ENCODE results near the gene NAA40.
A peak's percentile ranks its signal among the peaks of the same experiment; 100 is the strongest.

The NAA40 gene

DNA sequence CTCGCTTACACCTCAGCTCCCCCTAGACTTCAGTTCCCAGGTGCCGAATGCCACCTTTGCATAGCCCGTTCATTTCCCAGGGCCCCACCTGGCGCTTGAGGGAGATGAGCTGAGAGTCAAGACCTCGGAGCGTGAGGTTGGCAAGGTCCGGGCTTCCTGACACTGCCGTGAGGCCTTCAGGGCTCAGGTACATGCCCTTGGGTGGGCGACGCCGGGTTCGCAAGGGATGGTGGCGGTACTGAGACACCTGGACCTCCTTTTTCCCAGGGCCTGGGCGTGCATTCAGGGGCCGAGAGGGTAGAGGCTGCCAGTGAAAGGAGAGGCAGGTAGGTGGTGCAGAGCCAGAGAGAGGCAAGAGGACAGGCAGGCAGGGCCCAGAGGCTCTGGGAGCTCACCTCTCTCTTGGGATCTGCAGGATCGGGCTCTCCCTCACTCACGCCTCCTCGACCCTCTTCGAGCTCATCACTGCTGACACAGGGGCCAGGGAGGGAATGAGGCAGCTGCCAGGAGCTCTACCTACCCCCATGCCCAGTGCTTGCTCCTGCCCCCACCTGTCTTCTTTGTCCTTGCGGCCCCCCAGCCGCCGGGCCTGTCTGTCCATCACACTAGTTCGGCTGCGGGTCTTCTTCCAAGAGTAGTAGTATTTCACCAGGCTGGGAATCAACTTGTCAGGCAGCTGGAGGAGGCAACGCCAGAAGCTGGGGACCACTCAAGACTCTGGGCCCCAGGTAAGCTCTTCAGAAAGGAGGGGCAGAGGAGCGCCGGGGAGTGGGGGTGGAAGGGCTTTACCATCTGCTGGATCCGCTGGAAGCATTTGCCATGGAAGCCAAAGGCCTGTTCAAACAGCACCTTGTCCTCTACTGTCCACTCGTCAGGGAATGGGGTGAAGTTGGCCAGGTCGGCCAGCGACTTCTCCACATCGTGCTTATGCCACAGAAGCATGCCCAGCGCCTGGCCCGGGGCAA is 24.7 kb upstream of the NAA40 start:
- DNase-seq (ENCODE audit: low read depth), result no peak

DNA sequence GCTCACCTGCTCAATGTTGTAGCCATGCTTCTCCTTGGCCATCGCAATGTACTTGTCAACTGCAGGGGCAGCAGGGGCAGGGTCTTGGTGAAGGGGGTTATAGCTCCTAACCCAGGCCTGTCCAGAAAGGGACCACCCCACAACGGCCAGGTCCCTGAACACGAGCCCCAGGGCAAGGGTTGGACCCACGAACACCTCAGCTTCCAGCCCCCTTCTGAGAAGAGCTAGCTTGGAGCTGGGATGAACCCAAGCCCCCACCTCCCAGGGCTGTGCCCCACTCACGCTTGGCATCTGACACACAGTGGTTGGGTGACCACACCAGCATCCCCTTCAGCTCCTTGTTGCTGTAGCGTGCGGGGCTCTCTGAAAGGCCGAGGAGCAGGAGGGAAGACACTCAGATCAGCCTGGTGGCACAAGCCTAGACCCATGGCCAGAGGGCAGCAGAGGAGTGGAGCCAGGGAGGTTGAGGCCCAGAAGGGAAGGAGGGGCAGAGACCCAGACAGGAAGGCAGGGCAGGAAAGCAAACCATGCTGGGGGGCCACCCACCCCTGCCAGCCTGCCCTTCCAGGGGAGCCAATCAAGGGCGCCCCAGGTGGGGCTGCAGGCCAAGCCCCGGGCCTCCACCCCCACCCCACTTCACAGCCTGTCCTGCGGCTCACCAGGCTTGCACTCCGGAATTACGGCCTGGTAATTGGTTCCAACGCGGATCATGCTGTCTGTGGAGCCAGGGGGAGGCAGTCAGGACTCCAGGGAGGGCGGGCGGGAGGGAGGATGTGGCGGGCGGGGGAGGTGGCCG is 23.7 kb upstream of the NAA40 start:
- no peak for DNase-seq (ENCODE audit: low read depth)

DNA sequence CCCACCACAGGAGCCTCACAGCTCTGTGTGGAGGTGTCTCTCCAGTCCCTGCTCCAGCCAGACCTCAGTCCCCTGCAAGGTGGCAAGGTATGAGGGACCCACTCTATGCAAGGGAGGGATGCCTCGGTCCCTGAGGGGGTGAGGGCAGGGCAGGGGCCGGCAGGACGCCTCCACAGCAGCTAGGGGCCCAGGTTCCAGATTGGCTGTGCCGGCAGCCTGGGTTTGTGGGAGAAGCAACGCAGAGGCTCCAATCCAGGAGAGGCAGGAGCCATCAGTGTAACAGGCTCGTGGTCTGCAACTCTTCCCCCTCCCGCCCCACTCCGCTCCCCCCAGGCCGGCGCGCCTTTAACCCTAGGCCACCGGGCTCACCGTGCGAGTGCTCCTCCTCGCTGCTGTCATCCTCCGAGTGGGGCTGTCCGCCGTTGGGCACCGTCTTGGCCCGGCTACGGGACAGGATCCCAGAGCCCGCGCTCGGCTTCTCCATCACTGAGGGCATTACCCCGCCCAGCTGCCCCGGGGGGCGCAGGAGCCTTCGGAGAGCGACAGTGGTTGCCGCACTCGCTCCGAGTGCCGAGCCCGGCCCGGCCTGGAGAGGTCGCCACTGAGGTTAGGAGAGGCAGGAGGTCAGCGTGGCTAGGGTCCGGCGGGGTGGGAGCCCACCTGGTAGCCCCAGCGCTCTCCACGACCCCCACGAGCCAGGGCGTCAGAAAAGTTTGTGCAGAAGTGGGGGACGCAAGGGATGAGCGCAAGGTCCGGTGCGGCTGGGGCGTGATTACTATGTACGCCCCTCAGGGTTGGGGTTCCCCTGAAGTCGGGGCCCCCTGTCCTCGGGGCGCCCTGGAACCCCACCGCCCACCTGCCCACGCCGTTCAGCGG is 22.6 kb upstream of the NAA40 start:
- no peak for DNase-seq (ENCODE audit: low read depth)

GRCh38 chr11:63916837-63917691 is 21.7 kb upstream of the NAA40 start, which contains the start of gene RCOR2:
TSS of gene RCOR2 (minus strand) at chr11:63917164. CDS start at chr11:63916456, 708 bp downstream.
- peak; percentile 49 for DNase-seq (ENCODE audit: low read depth)

DNA sequence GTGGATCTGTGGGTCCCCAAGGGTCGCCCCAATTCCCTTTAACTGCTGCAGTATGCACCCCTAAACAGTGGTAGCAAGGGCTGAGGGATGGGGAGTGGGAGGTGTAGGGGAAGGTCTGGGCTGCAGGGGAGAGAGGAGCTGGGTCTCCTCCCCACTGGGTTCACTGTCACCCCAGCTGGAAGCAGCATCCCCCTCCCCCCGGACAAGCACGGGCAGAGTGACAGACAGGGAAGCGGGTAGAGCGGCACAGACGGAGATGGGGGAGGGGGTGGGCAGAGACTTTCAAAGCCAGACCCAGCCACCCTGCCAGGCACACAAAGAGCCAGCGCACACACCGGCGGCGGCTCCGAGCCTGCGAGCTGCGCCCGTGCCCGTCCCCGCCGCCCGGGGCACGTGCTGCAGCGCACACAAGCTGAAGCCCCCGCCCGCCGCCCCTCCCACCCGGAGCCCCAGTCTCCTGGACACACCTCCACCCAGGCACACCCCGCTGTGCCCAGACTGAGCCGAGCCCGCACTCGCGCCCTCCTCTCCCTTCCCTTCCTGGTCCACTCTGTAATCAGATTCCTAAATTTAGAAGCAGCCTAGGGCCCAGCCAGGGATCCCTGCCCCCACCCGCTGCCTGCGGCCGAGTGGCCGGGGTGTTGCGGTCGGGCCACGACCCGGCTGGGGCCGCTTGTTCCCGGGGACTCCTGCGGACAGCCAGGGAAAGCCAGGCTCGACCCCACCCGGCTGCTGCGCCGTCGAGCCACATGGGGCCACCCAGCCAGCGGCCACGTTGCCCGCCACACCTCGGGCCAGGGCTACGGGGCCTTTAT is 20.9 kb upstream of the NAA40 start:
- DNase-seq (ENCODE audit: low read depth), result no peak

GRCh38 chr11:63918507-63919191 is 20.2 kb upstream of the NAA40 start:
- DNase-seq (ENCODE audit: low read depth), result no peak

- DNase-seq (ENCODE audit: low read depth), result no peak
Observed at GRCh38 chr11:63919267-63920125, 19.3 kb upstream of the NAA40 start.

DNA sequence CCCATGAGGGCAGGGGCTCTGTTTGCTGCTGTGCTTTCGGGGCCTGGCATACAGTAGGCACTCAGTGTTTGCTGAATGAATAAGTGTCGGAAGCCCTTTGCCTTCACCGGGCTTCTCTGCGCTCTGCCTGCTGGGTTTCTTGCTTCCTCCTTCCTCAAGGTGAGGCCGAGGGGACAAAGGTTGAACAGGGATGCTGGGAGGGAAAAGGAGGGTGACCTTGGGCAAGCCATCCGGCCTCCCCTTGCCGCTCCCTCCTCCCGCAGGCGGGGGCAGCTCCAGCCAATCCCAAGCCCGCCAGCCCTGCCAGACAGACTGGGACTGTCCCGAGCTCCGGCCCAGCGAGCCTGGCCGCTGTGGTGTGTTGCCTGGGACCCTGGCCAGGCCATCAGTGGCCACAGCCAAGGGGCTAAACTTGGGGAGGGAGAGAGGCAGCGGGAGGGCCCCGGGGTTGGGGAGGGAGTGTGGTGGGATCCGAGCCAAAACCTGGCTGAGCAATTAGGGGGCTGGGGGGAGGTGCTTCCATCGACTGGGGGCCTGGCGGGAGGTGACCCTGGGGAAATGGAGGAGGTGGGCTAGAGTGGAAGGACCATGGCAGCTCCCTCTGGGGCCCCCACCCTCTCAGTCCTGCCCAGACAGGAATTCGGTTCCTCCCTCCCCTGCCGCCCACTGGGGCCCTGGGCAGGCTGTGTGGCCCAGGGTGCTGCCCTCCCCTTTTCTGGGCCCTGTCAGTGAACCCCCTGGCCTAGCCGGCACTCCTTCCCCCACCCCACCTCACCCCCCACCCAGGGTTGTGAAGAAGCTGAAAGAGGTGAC is 18.5 kb upstream of the NAA40 start:
- no peak for DNase-seq (ENCODE audit: low read depth)

GRCh38 chr11:63920939-63921417 is 17.8 kb upstream of the NAA40 start:
- no peak for DNase-seq (ENCODE audit: low read depth)

DNA sequence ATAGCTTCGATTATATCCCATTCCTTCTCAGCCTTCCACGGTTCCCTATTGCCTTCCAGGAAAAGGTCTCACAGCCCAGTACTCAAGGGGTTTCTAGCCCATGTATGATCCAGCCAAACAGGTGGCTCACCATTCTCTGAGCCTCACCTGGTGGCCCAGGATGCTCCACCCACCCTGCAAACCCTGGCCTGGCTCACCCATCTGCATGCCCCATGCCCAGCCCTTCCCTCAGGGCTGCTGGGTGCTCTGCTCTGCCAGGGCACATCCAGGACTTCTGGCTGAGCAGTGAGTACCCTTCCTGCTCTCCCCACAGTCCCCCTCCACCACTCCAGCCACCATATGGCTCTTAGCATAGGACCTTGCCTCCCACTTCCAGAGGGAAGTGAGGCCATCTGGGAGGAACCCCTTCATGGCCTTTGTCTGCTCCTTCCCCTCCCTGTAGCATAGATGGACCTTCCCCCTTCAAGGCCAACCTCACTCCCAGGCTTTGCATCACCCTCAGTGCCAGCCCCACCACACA is 16.1 kb upstream of the NAA40 start:
- no peak for DNase-seq (ENCODE audit: low read depth)

DNA sequence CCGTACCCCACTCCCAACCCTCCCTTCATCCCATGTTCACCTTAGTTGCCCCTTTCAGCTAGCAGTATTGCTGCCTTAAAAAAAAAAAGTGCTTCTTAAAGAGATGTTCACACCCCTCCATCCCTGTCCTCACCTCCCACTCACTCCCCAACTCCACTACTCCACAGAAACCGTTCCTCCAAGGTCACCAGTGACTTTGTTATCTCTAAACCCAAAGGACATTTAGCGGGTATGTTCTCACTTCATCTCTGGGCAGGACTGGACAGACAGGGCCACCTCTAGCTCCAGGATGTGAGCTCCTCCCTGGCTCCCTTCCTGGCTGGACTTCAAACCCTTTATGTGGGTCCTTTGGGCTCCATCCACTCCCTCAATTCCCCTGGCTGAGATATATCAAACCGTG is 15.5 kb upstream of the NAA40 start:
- no peak for DNase-seq (ENCODE audit: low read depth)

DNA sequence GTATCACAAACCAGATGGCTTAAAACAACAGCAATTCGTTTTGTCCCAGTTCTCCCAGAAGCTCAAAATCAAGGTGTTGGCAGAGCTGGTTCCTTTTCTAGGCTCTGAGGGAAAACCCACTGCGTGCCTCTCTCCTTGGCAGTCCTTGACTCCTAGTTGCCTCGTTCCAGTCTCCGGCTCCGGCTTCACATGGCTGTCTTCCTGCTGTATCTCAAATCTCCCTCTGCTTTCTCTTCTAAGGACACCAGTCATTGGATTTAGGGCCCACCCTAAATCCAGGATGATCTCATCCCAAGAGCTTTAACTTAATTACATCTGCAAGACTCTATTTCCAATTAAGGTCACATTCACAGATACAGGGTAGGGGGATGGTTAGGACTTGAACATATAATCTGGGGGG is 9.2 kb upstream of the NAA40 start:
- no peak for DNase-seq (ENCODE audit: low read depth)

DNA sequence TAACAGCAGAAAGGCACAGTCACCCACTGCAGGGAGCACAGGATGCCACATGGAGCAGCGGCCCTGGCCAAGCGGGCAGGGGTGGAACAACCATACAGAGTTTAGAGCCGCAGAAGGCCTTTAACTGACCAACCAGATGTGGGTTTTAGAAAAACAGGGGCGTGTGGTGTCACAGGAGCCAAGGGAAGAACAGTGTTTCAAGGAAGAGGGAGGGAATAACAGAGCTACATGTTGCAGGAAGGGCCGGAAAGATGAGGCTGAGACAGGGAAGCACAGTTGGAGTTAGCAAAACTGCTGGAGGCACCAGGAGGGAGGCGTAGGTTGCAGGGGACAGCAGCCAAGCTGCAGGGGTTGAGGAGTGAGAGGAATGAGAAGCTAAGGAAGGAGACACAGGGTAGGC is 7.8 kb upstream of the NAA40 start:
- DNase-seq (ENCODE audit: low read depth), result no peak

GRCh38 chr11:63931876-63932275 is 6.9 kb upstream of the NAA40 start:
- DNase-seq (ENCODE audit: low read depth), result no peak

GRCh38 chr11:63933459-63933858 is 5.3 kb upstream of the NAA40 start:
- no peak for DNase-seq (ENCODE audit: low read depth)

- DNase-seq (ENCODE audit: low read depth), result no peak
Observed at GRCh38 chr11:63937713-63938478, 906 bp upstream of the NAA40 start.
